Measurements from ENCODE around the gene MAML3. TPM values are rescaled to one million over a fixed set of nuclear protein-coding genes. Genes with fewer than 3 reads are reported as not detected.

Gene MAML3
- polyA plus RNA-seq, 2 donors = 3.7 to 3.8 TPM

DNA sequence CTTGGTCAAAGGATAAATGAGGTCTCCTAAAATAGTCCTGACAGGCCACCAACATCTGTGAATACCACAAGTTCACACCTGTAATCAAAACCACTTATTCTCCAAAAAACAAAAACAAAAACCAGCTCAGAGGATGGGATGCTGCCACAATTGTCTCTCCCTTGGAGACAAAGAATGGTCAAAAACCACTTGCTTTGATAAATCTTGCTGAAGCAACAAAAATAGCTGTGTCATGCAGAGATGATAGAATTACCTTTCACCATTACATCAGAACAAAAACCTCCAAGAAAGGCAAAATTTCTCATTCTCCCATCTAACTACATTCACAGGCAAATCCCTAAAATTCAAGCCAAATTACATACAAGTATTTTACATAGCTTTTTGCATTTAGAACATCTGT is 180.4 kb downstream of the MAML3 start:
- Histone ChIP-seq H3K27me3 (ENCODE audit: control insufficient read depth in 1 of 2, insufficient read depth in 2 of 2, low read length in 2 of 2) (no peaks in the 10 kb centered on the region), H3K9me3 (ENCODE audit: control insufficient read depth in 2 of 2, insufficient read depth in 1 of 2, low read depth in 1 of 2, low read length in 1 of 2) (no peaks in the 10 kb centered on the region), H3K4me3 (ENCODE audit: low read depth in 1 of 2, low read length in 2 of 2) (no peak overlapping the region), H3K36me3 (ENCODE audit: control insufficient read depth in 2 of 2, insufficient read depth in 2 of 2, low read length in 1 of 2) (no peaks in the 10 kb centered on the region), H3K4me1 (ENCODE audit: control insufficient read depth in 2 of 2, insufficient read depth in 2 of 2, low read length in 1 of 2) (peaks cover 6 to 8% of the 10 kb centered on the region in 2 donors), H3K27ac (ENCODE audit: low read depth in 2 of 2, low read length in 1 of 2) (no peak overlapping the region)

DNA sequence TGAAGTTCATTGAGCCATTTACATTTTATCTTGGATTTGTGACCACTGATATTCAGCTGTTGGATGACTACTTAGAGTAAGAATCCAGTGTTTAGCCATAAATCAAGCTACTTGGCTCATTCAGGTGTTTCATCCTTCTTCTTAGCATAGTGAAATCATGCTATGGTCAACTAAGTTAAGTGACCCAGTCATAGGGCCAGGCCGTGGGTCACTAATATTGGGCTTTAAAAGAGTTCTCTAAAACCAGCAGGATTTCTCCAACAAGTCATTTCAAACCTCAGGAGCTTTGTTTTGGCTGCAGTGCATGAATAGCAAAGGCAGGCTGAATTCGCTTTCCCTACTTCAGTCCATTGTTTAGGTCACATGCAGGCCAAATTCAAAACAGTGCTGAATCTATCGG is 181.0 kb downstream of the MAML3 start:
- H3K27me3 ChIP-seq (ENCODE audit: control insufficient read depth in 1 of 2, insufficient read depth in 2 of 2, low read length in 2 of 2) = no peaks in the 10 kb centered on the region
- no peak overlapping the region for H3K27ac ChIP-seq (ENCODE audit: low read depth in 2 of 2, low read length in 1 of 2)
- peaks cover 6 to 8% of the 10 kb centered on the region in 2 donors for H3K4me1 ChIP-seq (ENCODE audit: control insufficient read depth in 2 of 2, insufficient read depth in 2 of 2, low read length in 1 of 2)
- H3K36me3 ChIP-seq (ENCODE audit: control insufficient read depth in 2 of 2, insufficient read depth in 2 of 2, low read length in 1 of 2) = no peaks in the 10 kb centered on the region
- no peak overlapping the region for H3K4me3 ChIP-seq (ENCODE audit: low read depth in 1 of 2, low read length in 2 of 2)
- no peaks in the 10 kb centered on the region for H3K9me3 ChIP-seq (ENCODE audit: control insufficient read depth in 2 of 2, insufficient read depth in 1 of 2, low read depth in 1 of 2, low read length in 1 of 2)
- WGBS, 2 donors = 67 to 73% methylated on average over 3 of the region's 3 CpGs

DNA sequence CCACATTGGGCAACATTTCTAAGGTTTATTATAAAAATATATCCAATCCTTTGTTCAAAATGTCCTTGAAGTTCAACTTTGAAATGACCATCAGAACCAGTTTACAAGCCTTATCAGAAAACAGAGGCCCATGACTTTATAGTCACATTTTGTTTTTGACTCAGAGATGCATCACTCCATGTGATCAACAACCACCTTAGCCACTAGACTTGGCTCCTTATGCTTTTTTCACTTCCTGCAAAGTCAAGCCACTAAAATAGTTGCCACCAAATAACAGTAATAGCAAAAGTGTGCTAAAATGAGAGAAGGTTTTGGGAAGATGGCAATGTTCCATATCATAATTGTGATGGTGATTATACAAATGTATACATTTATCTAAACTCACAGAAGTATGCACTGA is 181.7 kb downstream of the MAML3 start:
- Histone ChIP-seq H3K27me3 (ENCODE audit: control insufficient read depth in 1 of 2, insufficient read depth in 2 of 2, low read length in 2 of 2) (no peaks in the 10 kb centered on the region), H3K4me3 (ENCODE audit: low read depth in 1 of 2, low read length in 2 of 2) (no peak overlapping the region), H3K36me3 (ENCODE audit: control insufficient read depth in 2 of 2, insufficient read depth in 2 of 2, low read length in 1 of 2) (no peaks in the 10 kb centered on the region), H3K9me3 (ENCODE audit: control insufficient read depth in 2 of 2, insufficient read depth in 1 of 2, low read depth in 1 of 2, low read length in 1 of 2) (no peaks in the 10 kb centered on the region), H3K27ac (ENCODE audit: low read depth in 2 of 2, low read length in 1 of 2) (no peak overlapping the region), H3K4me1 (ENCODE audit: control insufficient read depth in 2 of 2, insufficient read depth in 2 of 2, low read length in 1 of 2) (peaks cover 6 to 8% of the 10 kb centered on the region in 2 donors)

DNA sequence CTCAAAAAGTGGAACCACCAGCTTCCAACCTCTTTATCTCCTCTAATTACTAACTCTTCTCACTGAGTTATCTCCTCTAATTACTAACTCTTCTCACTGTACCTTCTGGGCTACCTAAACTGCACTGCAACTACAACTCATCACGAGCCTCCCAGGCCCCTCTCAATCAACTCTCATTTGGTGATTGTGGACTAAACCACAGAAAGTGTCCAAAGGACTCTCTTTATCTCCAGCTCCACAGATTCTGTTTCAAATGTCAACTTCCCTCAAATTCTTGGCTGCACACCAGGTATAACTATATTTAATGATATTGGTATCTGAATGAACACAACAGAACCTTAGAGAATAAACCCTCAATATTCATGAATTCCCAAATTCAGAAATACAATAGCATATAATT is 182.9 kb downstream of the MAML3 start:
- Histone ChIP-seq H3K27me3 (ENCODE audit: control insufficient read depth in 1 of 2, insufficient read depth in 2 of 2, low read length in 2 of 2) (no peaks in the 10 kb centered on the region), H3K4me3 (ENCODE audit: low read depth in 1 of 2, low read length in 2 of 2) (no peak overlapping the region), H3K36me3 (ENCODE audit: control insufficient read depth in 2 of 2, insufficient read depth in 2 of 2, low read length in 1 of 2) (no peaks in the 10 kb centered on the region), H3K9me3 (ENCODE audit: control insufficient read depth in 2 of 2, insufficient read depth in 1 of 2, low read depth in 1 of 2, low read length in 1 of 2) (no peaks in the 10 kb centered on the region), H3K27ac (ENCODE audit: low read depth in 2 of 2, low read length in 1 of 2) (no peak overlapping the region), H3K4me1 (ENCODE audit: control insufficient read depth in 2 of 2, insufficient read depth in 2 of 2, low read length in 1 of 2) (peaks cover 6% of the 10 kb centered on the region in 2 donors)
- 78 to 79% methylated on average over 1 of the region's 1 CpG for WGBS, 2 donors

DNA sequence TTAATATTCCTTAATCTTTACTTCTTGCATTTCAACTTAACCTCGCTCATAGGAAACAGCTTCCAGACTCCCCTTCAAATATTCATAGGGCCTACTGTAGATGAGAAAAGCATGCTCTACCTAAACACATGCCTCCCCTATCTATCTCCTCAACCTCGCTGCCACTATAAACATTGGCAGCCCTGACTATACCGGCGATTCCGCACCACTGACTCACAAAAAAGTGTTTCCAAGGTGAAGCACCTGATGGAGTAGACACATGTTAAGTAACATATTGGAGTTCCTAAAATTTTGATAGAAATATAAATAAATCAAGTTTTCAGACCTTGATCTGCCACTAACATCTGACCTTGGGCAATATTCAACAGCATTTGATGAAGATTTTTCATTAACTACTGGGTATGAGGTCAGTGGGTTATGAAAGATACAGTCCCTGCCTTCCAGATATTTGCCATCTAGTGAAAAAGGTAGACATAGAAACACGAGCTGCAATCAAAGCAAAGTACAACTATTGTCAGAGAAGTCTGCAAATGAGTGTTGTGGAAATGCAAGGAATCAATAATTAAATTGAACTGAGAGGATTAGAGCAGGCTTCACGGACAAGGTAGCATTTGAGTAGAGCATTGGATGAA is 184.2 kb downstream of the MAML3 start:
- WGBS, 2 donors = 59 to 68% methylated on average over 7 of the region's 7 CpGs
- Histone ChIP-seq H3K27me3 (ENCODE audit: control insufficient read depth in 1 of 2, insufficient read depth in 2 of 2, low read length in 2 of 2) (no peaks in the 10 kb centered on the region), H3K27ac (ENCODE audit: low read depth in 2 of 2, low read length in 1 of 2) (no peak overlapping the region), H3K36me3 (ENCODE audit: control insufficient read depth in 2 of 2, insufficient read depth in 2 of 2, low read length in 1 of 2) (no peaks in the 10 kb centered on the region), H3K4me3 (ENCODE audit: low read depth in 1 of 2, low read length in 2 of 2) (no peak overlapping the region), H3K4me1 (ENCODE audit: control insufficient read depth in 2 of 2, insufficient read depth in 2 of 2, low read length in 1 of 2) (peaks cover 1 to 2% of the 10 kb centered on the region in 2 donors), H3K9me3 (ENCODE audit: control insufficient read depth in 2 of 2, insufficient read depth in 1 of 2, low read depth in 1 of 2, low read length in 1 of 2) (no peaks in the 10 kb centered on the region)

DNA sequence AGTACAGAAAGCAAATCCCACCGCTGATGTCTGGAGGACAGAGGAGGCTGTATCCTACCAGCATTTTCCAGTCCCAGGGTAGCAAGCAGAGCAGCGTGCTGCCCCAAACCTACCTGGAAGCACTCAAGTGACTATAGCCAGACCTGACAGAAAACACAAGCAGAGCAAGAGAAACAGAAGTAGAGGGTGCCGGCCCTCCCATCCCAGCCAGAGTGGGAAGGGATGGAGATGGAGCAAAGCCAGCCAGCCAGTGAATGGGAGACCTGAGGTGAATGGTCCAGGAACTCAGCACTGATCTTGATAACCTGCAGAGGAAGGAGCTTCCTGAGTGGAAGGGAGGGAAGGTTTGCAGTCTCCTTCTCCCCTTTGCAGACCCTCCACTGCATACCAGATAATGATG is 185.2 kb downstream of the MAML3 start:
- 83% methylated on average over 3 of the region's 3 CpGs for WGBS, 2 donors
- no peak overlapping the region for H3K4me3 ChIP-seq (ENCODE audit: low read depth in 1 of 2, low read length in 2 of 2)
- peaks cover 1 to 2% of the 10 kb centered on the region in 2 donors for H3K4me1 ChIP-seq (ENCODE audit: control insufficient read depth in 2 of 2, insufficient read depth in 2 of 2, low read length in 1 of 2)
- no peaks in the 10 kb centered on the region for H3K9me3 ChIP-seq (ENCODE audit: control insufficient read depth in 2 of 2, insufficient read depth in 1 of 2, low read depth in 1 of 2, low read length in 1 of 2)
- no peaks in the 10 kb centered on the region for H3K36me3 ChIP-seq (ENCODE audit: control insufficient read depth in 2 of 2, insufficient read depth in 2 of 2, low read length in 1 of 2)
- H3K27me3 ChIP-seq (ENCODE audit: control insufficient read depth in 1 of 2, insufficient read depth in 2 of 2, low read length in 2 of 2) = no peaks in the 10 kb centered on the region
- no peak overlapping the region for H3K27ac ChIP-seq (ENCODE audit: low read depth in 2 of 2, low read length in 1 of 2)

DNA sequence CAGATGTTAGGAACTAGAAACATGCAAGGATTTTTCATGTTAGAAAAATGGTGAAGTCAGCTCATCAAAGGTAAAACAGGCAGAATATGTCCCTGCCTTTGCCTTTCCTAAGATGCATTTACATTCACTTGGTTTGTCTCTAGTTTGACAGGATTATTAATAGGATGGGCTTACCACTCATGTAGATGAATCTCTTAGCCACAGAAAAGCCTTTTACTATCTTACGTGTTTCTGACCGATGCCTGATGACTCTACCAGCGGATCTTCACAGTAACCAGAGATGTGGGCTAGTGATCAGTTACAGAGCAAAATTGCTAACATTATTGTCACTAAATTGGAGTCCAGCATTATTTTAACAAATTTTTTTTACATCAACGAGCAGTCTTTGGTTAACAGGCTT is 187.6 kb downstream of the MAML3 start:
- Histone ChIP-seq H3K27me3 (ENCODE audit: control insufficient read depth in 1 of 2, insufficient read depth in 2 of 2, low read length in 2 of 2) (no peaks in the 10 kb centered on the region), H3K4me3 (ENCODE audit: low read depth in 1 of 2, low read length in 2 of 2) (no peak overlapping the region), H3K27ac (ENCODE audit: low read depth in 2 of 2, low read length in 1 of 2) (no peak overlapping the region), H3K4me1 (ENCODE audit: control insufficient read depth in 2 of 2, insufficient read depth in 2 of 2, low read length in 1 of 2) (peaks cover 1 to 2% of the 10 kb centered on the region in 2 donors), H3K36me3 (ENCODE audit: control insufficient read depth in 2 of 2, insufficient read depth in 2 of 2, low read length in 1 of 2) (no peaks in the 10 kb centered on the region), H3K9me3 (ENCODE audit: control insufficient read depth in 2 of 2, insufficient read depth in 1 of 2, low read depth in 1 of 2, low read length in 1 of 2) (no peaks in the 10 kb centered on the region)
- WGBS, 2 donors = 82 to 84% methylated on average over 4 of the region's 4 CpGs

DNA sequence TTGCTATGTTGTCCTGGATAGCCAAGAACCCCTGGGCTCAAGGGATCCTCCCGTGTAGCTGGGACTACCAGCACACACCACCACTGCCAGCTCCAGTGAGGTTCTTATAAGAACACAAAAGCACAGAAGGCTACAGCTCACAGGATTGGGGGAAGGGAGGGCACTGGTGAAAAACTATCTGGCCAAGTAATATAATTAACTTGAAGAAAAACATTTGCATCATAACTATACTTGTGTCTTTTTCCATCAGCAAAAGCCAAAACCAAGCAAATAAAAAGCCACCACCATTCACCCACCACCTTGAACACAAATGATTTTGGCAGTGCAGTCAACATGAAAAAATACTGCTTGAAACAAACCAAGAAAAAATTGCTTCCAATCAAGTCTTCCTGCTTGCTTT is 188.2 kb downstream of the MAML3 start:
- WGBS, 2 donors = 48 to 56% methylated on average over 1 of the region's 1 CpG
- no peak overlapping the region for H3K4me3 ChIP-seq (ENCODE audit: low read depth in 1 of 2, low read length in 2 of 2)
- peaks cover 1 to 2% of the 10 kb centered on the region in 2 donors for H3K4me1 ChIP-seq (ENCODE audit: control insufficient read depth in 2 of 2, insufficient read depth in 2 of 2, low read length in 1 of 2)
- H3K27me3 ChIP-seq (ENCODE audit: control insufficient read depth in 1 of 2, insufficient read depth in 2 of 2, low read length in 2 of 2) = no peaks in the 10 kb centered on the region
- H3K36me3 ChIP-seq (ENCODE audit: control insufficient read depth in 2 of 2, insufficient read depth in 2 of 2, low read length in 1 of 2) = no peaks in the 10 kb centered on the region
- no peak overlapping the region for H3K27ac ChIP-seq (ENCODE audit: low read depth in 2 of 2, low read length in 1 of 2)
- H3K9me3 ChIP-seq (ENCODE audit: control insufficient read depth in 2 of 2, insufficient read depth in 1 of 2, low read depth in 1 of 2, low read length in 1 of 2) = no peaks in the 10 kb centered on the region

DNA sequence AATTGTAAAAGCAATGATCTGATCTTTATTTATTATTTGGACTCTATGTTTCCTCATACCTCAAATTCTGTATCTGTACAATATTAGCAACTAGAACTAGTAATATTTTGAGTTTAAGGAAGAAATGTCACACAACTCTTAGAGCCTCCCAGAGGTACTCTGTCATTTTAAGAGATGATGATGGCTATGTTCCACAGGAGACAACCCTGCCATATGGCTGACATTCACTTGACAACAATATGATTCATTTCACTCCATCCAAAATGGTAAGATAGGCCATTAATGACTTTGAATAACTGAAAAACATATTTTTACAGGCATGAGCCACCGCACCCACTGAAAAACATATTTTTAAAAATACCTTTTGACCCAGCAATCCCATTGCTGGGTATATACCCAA is 190.3 kb downstream of the MAML3 start:
- H3K4me3 ChIP-seq (ENCODE audit: low read depth in 1 of 2, low read length in 2 of 2) = no peak overlapping the region
- no peaks in the 10 kb centered on the region for H3K36me3 ChIP-seq (ENCODE audit: control insufficient read depth in 2 of 2, insufficient read depth in 2 of 2, low read length in 1 of 2)
- peaks cover 1% of the 10 kb centered on the region in 2 donors for H3K4me1 ChIP-seq (ENCODE audit: control insufficient read depth in 2 of 2, insufficient read depth in 2 of 2, low read length in 1 of 2)
- no peak overlapping the region for H3K27ac ChIP-seq (ENCODE audit: low read depth in 2 of 2, low read length in 1 of 2)
- no peaks in the 10 kb centered on the region for H3K27me3 ChIP-seq (ENCODE audit: control insufficient read depth in 1 of 2, insufficient read depth in 2 of 2, low read length in 2 of 2)
- 93 to 97% methylated on average over 1 of the region's 1 CpG for WGBS, 2 donors
- no peaks in the 10 kb centered on the region for H3K9me3 ChIP-seq (ENCODE audit: control insufficient read depth in 2 of 2, insufficient read depth in 1 of 2, low read depth in 1 of 2, low read length in 1 of 2)

DNA sequence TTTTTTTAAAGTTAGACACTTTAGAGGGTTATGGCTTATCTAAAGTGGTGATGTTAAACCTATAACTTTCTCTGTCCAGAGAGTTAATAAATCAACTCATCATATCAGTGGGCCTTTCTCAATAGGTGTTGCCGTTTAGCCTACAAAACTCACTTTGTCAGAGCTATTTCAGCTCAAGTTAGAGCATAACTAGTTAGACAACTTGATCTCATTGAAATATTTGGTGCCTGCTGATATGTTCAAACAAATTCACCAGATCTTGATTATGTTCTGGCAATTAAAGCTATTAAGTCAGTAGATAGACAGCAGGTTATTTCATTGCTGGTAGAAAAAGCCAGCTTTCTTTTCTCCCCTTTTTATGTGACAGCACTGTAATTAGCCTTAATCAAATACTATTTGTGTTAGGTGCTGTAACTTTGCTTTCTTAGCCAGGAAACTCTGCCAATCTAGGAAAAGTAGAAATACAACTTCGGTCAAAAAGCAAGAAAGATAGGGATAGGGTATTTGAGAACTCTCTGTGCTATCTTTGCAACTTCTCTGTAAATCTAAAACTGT is 191.8 kb downstream of the MAML3 start:
- Histone ChIP-seq H3K4me3 (ENCODE audit: low read depth in 1 of 2, low read length in 2 of 2) (no peak overlapping the region), H3K4me1 (ENCODE audit: control insufficient read depth in 2 of 2, insufficient read depth in 2 of 2, low read length in 1 of 2) (peaks cover 0 to 1% of the 10 kb centered on the region in 2 donors), H3K27ac (ENCODE audit: low read depth in 2 of 2, low read length in 1 of 2) (no peak overlapping the region), H3K27me3 (ENCODE audit: control insufficient read depth in 1 of 2, insufficient read depth in 2 of 2, low read length in 2 of 2) (no peaks in the 10 kb centered on the region), H3K9me3 (ENCODE audit: control insufficient read depth in 2 of 2, insufficient read depth in 1 of 2, low read depth in 1 of 2, low read length in 1 of 2) (no peaks in the 10 kb centered on the region), H3K36me3 (ENCODE audit: control insufficient read depth in 2 of 2, insufficient read depth in 2 of 2, low read length in 1 of 2) (no peaks in the 10 kb centered on the region)
- WGBS, 2 donors = 38 to 39% methylated on average over 2 of the region's 2 CpGs
